ENCODE data around the gene SLC39A6. TPM values are rescaled to one million over a fixed set of nuclear protein-coding genes. Genes with fewer than 3 reads are reported as not detected.
A peak's percentile ranks its signal among the peaks of the same experiment; 100 is the strongest.
"Not testable (repeated sequence)": the region's sequence is repeated elsewhere in the genome, so short reads cannot be mapped to it uniquely, and the experiment has no call there.

SLC39A6 gene
- total and polyA plus RNA-seq, 9 donors: 39.7 to 96.5 (median 55.0) TPM

- peak; percentile 95 to 98 (median 98) for DNase-seq
- peak within 1 kb of the TSS; percentile 67 to 68 for H3K27ac ChIP-seq
- peak within 1 kb of the TSS; percentile 71 for H3K4me3 ChIP-seq
- WGBS, 3 donors: 1% methylated on average over 48 to 66 of the region's 66 CpGs
- H3K27me3 ChIP-seq: no peaks in the 10 kb centered on the region
- H3K4me1 ChIP-seq (ENCODE audit: insufficient read depth): no peaks in the 10 kb centered on the region
- no peak for TF ChIP-seq CTCF (IDR thresholded peaks at IDR 0.05)
- peak; percentile 70 for TF ChIP-seq POLR2A (IDR thresholded peaks at IDR 0.05)
- TF ChIP-seq EP300 (IDR thresholded peaks at IDR 0.05): no peak
- no peaks in the 10 kb centered on the region for H3K36me3 ChIP-seq
- no peaks in the 10 kb centered on the region for H3K9me3 ChIP-seq
- intact Hi-C loops (cut with DNase I): no loop called here
Measured at GRCh38 chr18:36067055-36067957, 61.8 kb downstream of the SLC39A6 start, which contains the start of gene RPRD1A. RPRD1A (minus strand) TSS chr18:36067559; CDS start chr18:36067404, 155 bp downstream.

GRCh38 chr18:36066686-36067054 is 62.5 kb downstream of the SLC39A6 start:
- H3K4me3 ChIP-seq: peak overlapping the region; percentile 71
- 0 to 1% (median 1%) methylated on average over 5 of the region's 5 CpGs for WGBS, 3 donors
- TF ChIP-seq POLR2A (IDR thresholded peaks at IDR 0.05) (no peak), CTCF (IDR thresholded peaks at IDR 0.05) (no peak), EP300 (IDR thresholded peaks at IDR 0.05) (no peak)
- no peaks in the 10 kb centered on the region for H3K36me3 ChIP-seq
- H3K27ac ChIP-seq: peak overlapping the region in 1 of 2 donors; percentile 68
- no peaks in the 10 kb centered on the region for H3K9me3 ChIP-seq
- H3K27me3 ChIP-seq: no peaks in the 10 kb centered on the region
- DNase-seq: no peak
- intact Hi-C loops (cut with DNase I): no loop called here
- H3K4me1 ChIP-seq (ENCODE audit: insufficient read depth): no peaks in the 10 kb centered on the region

- no peaks in the 10 kb centered on the region for H3K4me1 ChIP-seq (ENCODE audit: insufficient read depth)
- intact Hi-C loops (cut with DNase I): no loop called here
- no peak for DNase-seq
- TF ChIP-seq CTCF (IDR thresholded peaks at IDR 0.05): no peak
- no peak for TF ChIP-seq POLR2A (IDR thresholded peaks at IDR 0.05)
- no peak for TF ChIP-seq EP300 (IDR thresholded peaks at IDR 0.05)
- no peak overlapping the region for H3K27ac ChIP-seq
- 10 to 14% (median 12%) methylated on average over 5 of the region's 5 CpGs for WGBS, 3 donors
- no peaks in the 10 kb centered on the region for H3K9me3 ChIP-seq
- H3K4me3 ChIP-seq: peak overlapping the region; percentile 71
- H3K36me3 ChIP-seq: no peaks in the 10 kb centered on the region
- H3K27me3 ChIP-seq: no peaks in the 10 kb centered on the region
Measured at GRCh38 chr18:36066001-36066400, 63.1 kb downstream of the SLC39A6 start.

- H3K4me3 ChIP-seq; H3K27me3 ChIP-seq; H3K36me3 ChIP-seq; intact Hi-C loops (cut with DNase I); H3K27ac ChIP-seq; H3K9me3 ChIP-seq; H3K4me1 ChIP-seq (ENCODE audit: insufficient read depth); DNase-seq: not testable (repeated sequence)
- WGBS, 3 donors: 94 to 96% (median 95%) methylated on average over 9 of the region's 9 CpGs
Measured at GRCh38 chr18:36064809-36065079, 64.4 kb downstream of the SLC39A6 start.
